ENCODE measurements around the gene SERPINE3. TPM values are rescaled to one million over a fixed set of nuclear protein-coding genes. Genes with fewer than 3 reads are reported as not detected.

SERPINE3 gene
- total and polyA plus RNA-seq, 2 donors from 2014 or later, result not detected

DNA sequence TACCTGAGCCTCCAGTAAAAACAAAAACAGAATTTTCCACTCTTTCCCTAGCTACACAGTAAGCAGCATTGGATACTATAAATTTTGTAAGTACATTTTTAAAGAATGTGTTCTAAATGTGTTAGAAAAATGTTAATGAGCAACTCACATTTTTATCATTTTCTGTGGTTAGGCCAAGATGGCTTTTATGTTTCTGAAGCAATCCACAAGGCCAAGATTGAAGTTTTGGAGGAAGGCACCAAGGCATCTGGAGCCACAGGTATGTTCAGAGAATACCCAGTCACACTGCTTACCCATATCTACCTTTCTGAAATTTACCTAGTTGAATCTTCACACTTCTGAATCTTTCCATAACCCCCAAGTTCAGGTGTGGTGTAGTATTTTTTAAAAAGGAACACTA is 21.6 kb downstream of the SERPINE3 start:
- no peak overlapping the region for H3K9ac ChIP-seq (ENCODE audit: low read length in 3 of 3)
- no peaks in the 10 kb centered on the region for H3K27me3 ChIP-seq (ENCODE audit: control insufficient read depth, insufficient read depth, low read length)
- H3K4me1 ChIP-seq (ENCODE audit: control insufficient read depth in 2 of 3, insufficient read depth in 2 of 3, low read depth in 1 of 3, low read length in 3 of 3), result no peaks in the 10 kb centered on the region
- H3K9me3 ChIP-seq (ENCODE audit: control insufficient read depth in 2 of 3, insufficient read depth in 1 of 3, low read length in 3 of 3), result no peaks in the 10 kb centered on the region
- no peak overlapping the region for H3K27ac ChIP-seq (ENCODE audit: low read depth in 2 of 2, low read length in 2 of 2)
- H3K36me3 ChIP-seq (ENCODE audit: control insufficient read depth in 2 of 3, insufficient read depth in 3 of 3, low read length in 3 of 3), result peaks cover 4 to 8% (median 6%) of the 10 kb centered on the region in 3 donors
- TF ChIP-seq, protein P1, sequence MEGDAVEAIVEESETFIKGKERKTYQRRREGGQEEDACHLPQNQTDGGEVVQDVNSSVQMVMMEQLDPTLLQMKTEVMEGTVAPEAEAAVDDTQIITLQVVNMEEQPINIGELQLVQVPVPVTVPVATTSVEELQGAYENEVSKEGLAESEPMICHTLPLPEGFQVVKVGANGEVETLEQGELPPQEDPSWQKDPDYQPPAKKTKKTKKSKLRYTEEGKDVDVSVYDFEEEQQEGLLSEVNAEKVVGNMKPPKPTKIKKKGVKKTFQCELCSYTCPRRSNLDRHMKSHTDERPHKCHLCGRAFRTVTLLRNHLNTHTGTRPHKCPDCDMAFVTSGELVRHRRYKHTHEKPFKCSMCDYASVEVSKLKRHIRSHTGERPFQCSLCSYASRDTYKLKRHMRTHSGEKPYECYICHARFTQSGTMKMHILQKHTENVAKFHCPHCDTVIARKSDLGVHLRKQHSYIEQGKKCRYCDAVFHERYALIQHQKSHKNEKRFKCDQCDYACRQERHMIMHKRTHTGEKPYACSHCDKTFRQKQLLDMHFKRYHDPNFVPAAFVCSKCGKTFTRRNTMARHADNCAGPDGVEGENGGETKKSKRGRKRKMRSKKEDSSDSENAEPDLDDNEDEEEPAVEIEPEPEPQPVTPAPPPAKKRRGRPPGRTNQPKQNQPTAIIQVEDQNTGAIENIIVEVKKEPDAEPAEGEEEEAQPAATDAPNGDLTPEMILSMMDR (IDR thresholded peaks at IDR 0.05; ENCODE audit: borderline replicate concordance, extremely low read depth, insufficient read depth), result no peak
- intact Hi-C loops (cut with DNase I), result no loop called here
- no peak overlapping the region for H3K4me3 ChIP-seq (ENCODE audit: low read length in 3 of 3)
- no peak for FAIRE-seq
- no peak for DNase-seq

DNA sequence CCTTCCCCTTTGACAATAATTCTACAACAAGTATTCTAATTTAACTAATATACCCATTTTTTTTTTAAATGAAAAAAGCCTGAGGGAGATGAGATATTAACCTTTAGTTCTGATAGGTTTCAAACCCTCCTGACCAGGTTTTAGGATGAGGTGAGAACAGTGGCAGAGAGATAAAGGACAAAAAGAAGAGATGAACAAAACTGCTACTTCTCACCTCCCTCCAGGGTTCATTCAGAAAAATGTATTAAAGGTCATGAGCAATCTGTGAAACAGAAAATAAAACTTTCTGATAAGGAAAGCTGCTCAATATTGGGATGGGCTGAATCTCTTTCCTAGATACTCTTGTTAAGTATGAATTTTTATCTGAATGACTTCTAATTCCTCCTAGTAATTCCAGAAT is 24.1 kb downstream of the SERPINE3 start:
- Histone ChIP-seq H3K36me3 (ENCODE audit: control insufficient read depth in 2 of 3, insufficient read depth in 3 of 3, low read length in 3 of 3) (peaks cover 7 to 15% (median 12%) of the 10 kb centered on the region in 3 donors), H3K4me3 (ENCODE audit: low read length in 3 of 3) (no peak overlapping the region)
- TF ChIP-seq, protein P1 (IDR thresholded peaks at IDR 0.05; ENCODE audit: borderline replicate concordance, extremely low read depth, insufficient read depth), result no peak

DNA sequence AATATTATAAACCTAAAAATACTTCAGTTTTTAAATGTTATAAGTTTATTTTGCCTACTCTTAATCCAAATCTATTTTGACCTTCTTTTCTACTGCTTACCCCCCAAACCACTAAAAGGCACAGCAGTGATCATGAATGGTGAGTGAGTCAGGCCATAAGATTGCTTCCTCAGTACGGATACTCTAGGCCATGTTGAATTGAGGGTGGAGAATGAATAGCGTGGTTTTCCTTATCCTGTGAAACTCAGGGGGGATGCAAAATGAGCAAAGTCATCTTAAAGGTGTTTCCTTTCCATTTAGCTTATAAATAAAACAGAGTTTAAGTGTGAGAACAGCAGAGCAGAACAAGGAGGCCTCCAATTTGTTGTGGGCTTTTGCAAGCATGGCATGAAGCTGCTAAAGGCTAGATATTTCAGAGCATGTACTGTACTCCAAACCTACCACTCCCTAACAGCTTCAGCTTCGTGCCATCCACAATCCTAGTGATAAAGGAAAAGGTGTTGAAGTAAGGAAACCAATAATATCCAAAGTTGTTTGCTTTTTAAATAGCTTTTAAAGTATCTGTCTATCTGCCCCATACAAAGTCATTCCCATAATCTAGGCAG is 25.0 kb downstream of the SERPINE3 start:
- peaks cover 8 to 19% (median 13%) of the 10 kb centered on the region in 3 donors for H3K36me3 ChIP-seq (ENCODE audit: control insufficient read depth in 2 of 3, insufficient read depth in 3 of 3, low read length in 3 of 3)
- H3K27ac ChIP-seq (ENCODE audit: low read depth in 2 of 2, low read length in 2 of 2), result no peak overlapping the region
- H3K27me3 ChIP-seq (ENCODE audit: control insufficient read depth, insufficient read depth, low read length), result no peaks in the 10 kb centered on the region
- TF ChIP-seq, protein P1 (IDR thresholded peaks at IDR 0.05; ENCODE audit: borderline replicate concordance, extremely low read depth, insufficient read depth), result no peak
- no peak overlapping the region for H3K9ac ChIP-seq (ENCODE audit: low read length in 3 of 3)
- no peak overlapping the region for H3K4me3 ChIP-seq (ENCODE audit: low read length in 3 of 3)
- H3K4me1 ChIP-seq (ENCODE audit: control insufficient read depth in 2 of 3, insufficient read depth in 2 of 3, low read depth in 1 of 3, low read length in 3 of 3), result no peaks in the 10 kb centered on the region
- DNase-seq, result no peak
- intact Hi-C loops (cut with DNase I), result no loop called here
- H3K9me3 ChIP-seq (ENCODE audit: control insufficient read depth in 2 of 3, insufficient read depth in 1 of 3, low read length in 3 of 3), result no peaks in the 10 kb centered on the region
- no peak for FAIRE-seq

More for the DNA sequence above, 24.1 kb downstream of the SERPINE3 start:
- H3K9me3 ChIP-seq (ENCODE audit: control insufficient read depth in 2 of 3, insufficient read depth in 1 of 3, low read length in 3 of 3), result no peaks in the 10 kb centered on the region
- no peak for FAIRE-seq
- no peak for DNase-seq
- no peaks in the 10 kb centered on the region for H3K4me1 ChIP-seq (ENCODE audit: control insufficient read depth in 2 of 3, insufficient read depth in 2 of 3, low read depth in 1 of 3, low read length in 3 of 3)
- intact Hi-C loops (cut with DNase I), result no loop called here
- H3K27me3 ChIP-seq (ENCODE audit: control insufficient read depth, insufficient read depth, low read length), result no peaks in the 10 kb centered on the region
- no peak overlapping the region for H3K9ac ChIP-seq (ENCODE audit: low read length in 3 of 3)
- no peak overlapping the region for H3K27ac ChIP-seq (ENCODE audit: low read depth in 2 of 2, low read length in 2 of 2)

DNA sequence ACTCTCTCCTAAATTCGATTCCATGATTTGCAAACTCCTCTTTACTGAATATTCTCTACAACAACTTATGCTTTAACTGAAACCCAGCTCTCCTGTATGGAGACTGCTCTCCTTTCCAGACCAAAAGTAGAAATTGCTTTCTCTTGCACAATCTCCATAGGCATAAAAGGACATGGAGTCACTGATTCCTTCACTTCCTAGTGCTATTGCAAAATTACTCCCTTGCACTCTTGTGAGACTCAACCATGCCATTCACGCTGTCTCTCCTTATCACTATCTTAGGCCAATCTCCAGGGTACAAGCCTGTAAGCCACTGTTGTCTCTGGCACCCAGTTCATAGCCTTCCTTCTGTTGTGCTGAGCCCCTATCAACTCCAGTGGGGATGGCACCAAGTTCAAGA is 30.6 kb downstream of the SERPINE3 start:
- peaks cover 12 to 33% (median 13%) of the 10 kb centered on the region in 3 donors for H3K36me3 ChIP-seq (ENCODE audit: control insufficient read depth in 2 of 3, insufficient read depth in 3 of 3, low read length in 3 of 3)
- TF ChIP-seq, protein P1 (IDR thresholded peaks at IDR 0.05; ENCODE audit: borderline replicate concordance, extremely low read depth, insufficient read depth), result no peak
- H3K27ac ChIP-seq (ENCODE audit: low read depth in 2 of 2, low read length in 2 of 2), result no peak overlapping the region
- no peak overlapping the region for H3K9ac ChIP-seq (ENCODE audit: low read length in 3 of 3)
- H3K4me1 ChIP-seq (ENCODE audit: control insufficient read depth in 2 of 3, insufficient read depth in 2 of 3, low read depth in 1 of 3, low read length in 3 of 3), result no peaks in the 10 kb centered on the region
- intact Hi-C loops (cut with DNase I), result no loop called here
- DNase-seq, result no peak
- no peak for FAIRE-seq
- H3K27me3 ChIP-seq (ENCODE audit: control insufficient read depth, insufficient read depth, low read length), result no peaks in the 10 kb centered on the region
- H3K4me3 ChIP-seq (ENCODE audit: low read length in 3 of 3), result no peak overlapping the region
- H3K9me3 ChIP-seq (ENCODE audit: control insufficient read depth in 2 of 3, insufficient read depth in 1 of 3, low read length in 3 of 3), result no peaks in the 10 kb centered on the region
